ENCODE data around the gene HEXB. TPM values are rescaled to one million over a fixed set of nuclear protein-coding genes. Genes with fewer than 3 reads are reported as not detected.
"Not testable (repeated sequence)": the region's sequence is repeated elsewhere in the genome, so short reads cannot be mapped to it uniquely, and the experiment has no call there.

Gene HEXB
- total RNA-seq, 2 donors from 2014 or later, result 38.2 to 43.2 TPM

GRCh38 chr5:74693191-74693590, 8.2 kb downstream of the HEXB start:
- no peak overlapping the region for H3K27ac Mint-ChIP-seq
- DNase-seq, result no peak
- peaks cover 2% of the 10 kb centered on the region for H3K36me3 Mint-ChIP-seq (ENCODE audit: low read depth)
- H3K27me3 Mint-ChIP-seq, result no peaks in the 10 kb centered on the region
- ATAC-seq, result no peak
- no peaks in the 10 kb centered on the region for H3K9me3 ChIP-seq (ENCODE audit: control insufficient read depth, low read length, poor library complexity, severe bottlenecking)
- H3K4me3 Mint-ChIP-seq, result no peak overlapping the region
- peaks cover 4% of the 10 kb centered on the region for H3K4me1 Mint-ChIP-seq

GRCh38 chr5:74717596-74717995, 32.6 kb downstream of the HEXB start:
- Mint-ChIP-seq H3K36me3 (ENCODE audit: low read depth) (peaks cover 16% of the 10 kb centered on the region), H3K4me1 (peaks cover 5% of the 10 kb centered on the region), H3K4me3 (no peak overlapping the region), H3K27me3 (no peaks in the 10 kb centered on the region), H3K27ac (no peak overlapping the region)
- no peaks in the 10 kb centered on the region for H3K9me3 ChIP-seq (ENCODE audit: control insufficient read depth, low read length, poor library complexity, severe bottlenecking)
- ATAC-seq, result no peak
- DNase-seq, result no peak

GRCh38 chr5:74722271-74722670, 37.2 kb downstream of the HEXB start:
- Mint-ChIP-seq H3K27me3 (no peaks in the 10 kb centered on the region), H3K4me1 (no peaks in the 10 kb centered on the region), H3K4me3 (no peak overlapping the region), H3K27ac (no peak overlapping the region), H3K36me3 (ENCODE audit: low read depth) (peaks cover 18% of the 10 kb centered on the region)
- DNase-seq, result no peak
- no peaks in the 10 kb centered on the region for H3K9me3 ChIP-seq (ENCODE audit: control insufficient read depth, low read length, poor library complexity, severe bottlenecking)
- no peak for ATAC-seq

- Mint-ChIP-seq H3K27me3 (no peaks in the 10 kb centered on the region), H3K4me1 (no peaks in the 10 kb centered on the region), H3K27ac (peak overlapping the region; percentile 43), H3K36me3 (ENCODE audit: low read depth) (peaks cover 17% of the 10 kb centered on the region), H3K4me3 (no peak overlapping the region)
- ATAC-seq (no peak), DNase-seq (no peak)
- H3K9me3 ChIP-seq (ENCODE audit: control insufficient read depth, low read length, poor library complexity, severe bottlenecking), result no peaks in the 10 kb centered on the region
These were observed 40.3 kb downstream of the HEXB start for GRCh38 chr5:74725331-74725730.

GRCh38 chr5:74736759-74737158, 51.7 kb downstream of the HEXB start:
- Mint-ChIP-seq H3K27ac (no peak overlapping the region), H3K27me3 (no peaks in the 10 kb centered on the region), H3K36me3 (ENCODE audit: low read depth) (peaks cover 12% of the 10 kb centered on the region), H3K4me3 (no peak overlapping the region), H3K4me1 (peaks cover 2% of the 10 kb centered on the region)
- DNase-seq, result no peak
- no peak for ATAC-seq
- H3K9me3 ChIP-seq (ENCODE audit: control insufficient read depth, low read length, poor library complexity, severe bottlenecking), result no peaks in the 10 kb centered on the region

- H3K36me3 Mint-ChIP-seq (ENCODE audit: low read depth), result peaks cover 9% of the 10 kb centered on the region
- no peaks in the 10 kb centered on the region for H3K27me3 Mint-ChIP-seq
- no peak overlapping the region for H3K4me3 Mint-ChIP-seq
- DNase-seq (no peak), ATAC-seq (no peak)
- no peak overlapping the region for H3K27ac Mint-ChIP-seq
- no peaks in the 10 kb centered on the region for H3K9me3 ChIP-seq (ENCODE audit: control insufficient read depth, low read length, poor library complexity, severe bottlenecking)
- peaks cover 5% of the 10 kb centered on the region for H3K4me1 Mint-ChIP-seq
These were observed 53.4 kb downstream of the HEXB start for GRCh38 chr5:74738406-74738805.

- not testable (repeated sequence) for H3K36me3 Mint-ChIP-seq (ENCODE audit: low read depth); DNase-seq; H3K9me3 ChIP-seq (ENCODE audit: control insufficient read depth, low read length, poor library complexity, severe bottlenecking); ATAC-seq; H3K27ac Mint-ChIP-seq; H3K27me3 Mint-ChIP-seq; H3K4me3 Mint-ChIP-seq
- H3K4me1 Mint-ChIP-seq, result peaks cover 11% of the 10 kb centered on the region
These were observed 63.7 kb downstream of the HEXB start for GRCh38 chr5:74748742-74749141.

- peaks cover 15% of the 10 kb centered on the region for H3K4me1 Mint-ChIP-seq
- H3K27me3 Mint-ChIP-seq, result no peaks in the 10 kb centered on the region
- DNase-seq, result no peak
- ATAC-seq, result no peak
- H3K36me3 Mint-ChIP-seq (ENCODE audit: low read depth), result peaks cover 4% of the 10 kb centered on the region
- no peak overlapping the region for H3K27ac Mint-ChIP-seq
- no peaks in the 10 kb centered on the region for H3K9me3 ChIP-seq (ENCODE audit: control insufficient read depth, low read length, poor library complexity, severe bottlenecking)
- no peak overlapping the region for H3K4me3 Mint-ChIP-seq
These were observed 76.2 kb downstream of the HEXB start for GRCh38 chr5:74761241-74761640.

- H3K27me3 Mint-ChIP-seq, result no peaks in the 10 kb centered on the region
- peaks cover 4% of the 10 kb centered on the region for H3K36me3 Mint-ChIP-seq (ENCODE audit: low read depth)
- peaks cover 18% of the 10 kb centered on the region for H3K4me1 Mint-ChIP-seq
- DNase-seq (no peak), ATAC-seq (no peak)
- peak overlapping the region; percentile 32 for H3K27ac Mint-ChIP-seq
- no peaks in the 10 kb centered on the region for H3K9me3 ChIP-seq (ENCODE audit: control insufficient read depth, low read length, poor library complexity, severe bottlenecking)
- H3K4me3 Mint-ChIP-seq, result no peak overlapping the region
These were observed 77.6 kb downstream of the HEXB start for GRCh38 chr5:74762599-74762998.

- no peak for ATAC-seq
- H3K4me1 Mint-ChIP-seq, result peaks cover 21% of the 10 kb centered on the region
- DNase-seq, result no peak
- no peaks in the 10 kb centered on the region for H3K27me3 Mint-ChIP-seq
- H3K4me3 Mint-ChIP-seq, result no peak overlapping the region
- H3K36me3 Mint-ChIP-seq (ENCODE audit: low read depth), result peaks cover 4% of the 10 kb centered on the region
- H3K9me3 ChIP-seq (ENCODE audit: control insufficient read depth, low read length, poor library complexity, severe bottlenecking), result no peaks in the 10 kb centered on the region
- no peak overlapping the region for H3K27ac Mint-ChIP-seq
These were observed 78.5 kb downstream of the HEXB start for GRCh38 chr5:74763504-74763903.

- H3K27me3 Mint-ChIP-seq, result no peaks in the 10 kb centered on the region
- H3K4me1 Mint-ChIP-seq, result peaks cover 21% of the 10 kb centered on the region
- DNase-seq (no peak), ATAC-seq (no peak)
- H3K36me3 Mint-ChIP-seq (ENCODE audit: low read depth), result peaks cover 3% of the 10 kb centered on the region
- H3K4me3 Mint-ChIP-seq, result peak overlapping the region; percentile 66
- no peaks in the 10 kb centered on the region for H3K9me3 ChIP-seq (ENCODE audit: control insufficient read depth, low read length, poor library complexity, severe bottlenecking)
- H3K27ac Mint-ChIP-seq, result peak overlapping the region; percentile 81
These were observed 80.2 kb downstream of the HEXB start for GRCh38 chr5:74765201-74765600.

GRCh38 chr5:74765929-74766328, 80.9 kb downstream of the HEXB start:
- Mint-ChIP-seq H3K27ac (peak overlapping the region; percentile 97), H3K27me3 (no peaks in the 10 kb centered on the region), H3K4me3 (peak overlapping the region; percentile 99), H3K4me1 (peaks cover 15% of the 10 kb centered on the region), H3K36me3 (ENCODE audit: low read depth) (no peaks in the 10 kb centered on the region)
- ATAC-seq (no peak), DNase-seq (no peak)
- no peaks in the 10 kb centered on the region for H3K9me3 ChIP-seq (ENCODE audit: control insufficient read depth, low read length, poor library complexity, severe bottlenecking)

GRCh38 chr5:74766418-74766848, 81.4 kb downstream of the HEXB start:
- no peak for DNase-seq
- Mint-ChIP-seq H3K27me3 (no peaks in the 10 kb centered on the region), H3K36me3 (ENCODE audit: low read depth) (no peaks in the 10 kb centered on the region), H3K27ac (peak overlapping the region; percentile 97), H3K4me3 (peak overlapping the region; percentile 99), H3K4me1 (peaks cover 15% of the 10 kb centered on the region)
- H3K9me3 ChIP-seq (ENCODE audit: control insufficient read depth, low read length, poor library complexity, severe bottlenecking), result no peaks in the 10 kb centered on the region
- peak; percentile 63 for ATAC-seq

GRCh38 chr5:74766849-74767578, 82.0 kb downstream of the HEXB start, which contains the start of the genes GFM2 and NSA2:
TSS of gene GFM2 (minus strand) at chr5:74767117. CDS start at chr5:74763742, 3,375 bp downstream.
TSS of gene NSA2 (plus strand) at chr5:74767249. CDS start at chr5:74767361, 112 bp downstream.
- Mint-ChIP-seq H3K4me3 (peak within 1 kb of the TSS; percentile 99), H3K27ac (peak within 1 kb of the TSS; percentile 97), H3K36me3 (ENCODE audit: low read depth) (no peaks in the 10 kb centered on the region), H3K4me1 (peaks cover 12% of the 10 kb centered on the region), H3K27me3 (no peaks in the 10 kb centered on the region)
- peak; percentile 80 to 90 (median 86) for DNase-seq
- ATAC-seq, result peak; percentile 91
- no peaks in the 10 kb centered on the region for H3K9me3 ChIP-seq (ENCODE audit: control insufficient read depth, low read length, poor library complexity, severe bottlenecking)

Data from T-helper 17 cell (primary cell).